ENCODE results near the gene ANP32A.

The ANP32A gene

DNA sequence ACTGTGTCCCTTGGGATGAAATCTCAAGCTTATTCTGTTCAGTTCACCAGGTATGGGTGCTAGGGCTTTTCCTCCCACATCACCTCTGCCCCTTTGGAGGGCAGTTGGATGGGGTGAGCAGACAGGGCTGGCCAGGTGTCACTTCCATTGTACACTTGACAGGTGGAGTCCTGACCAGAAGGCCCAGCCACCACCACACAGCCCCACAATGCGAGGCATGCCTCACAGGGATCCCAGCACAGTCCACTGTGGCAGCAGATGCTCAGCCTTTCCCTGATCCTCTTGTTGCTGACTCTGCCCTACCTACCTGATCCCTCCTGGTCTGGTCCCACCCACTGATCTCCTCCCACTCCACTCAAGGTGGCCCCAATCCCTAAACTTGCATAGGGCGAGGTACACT is 88.2 kb downstream of the ANP32A start:
- Histone ChIP-seq H3K4me1 (ENCODE audit: insufficient read depth, low read length) (peaks cover 19% of the 10 kb centered on the region), H3K9me3 (ENCODE audit: low read length) (no peaks in the 10 kb centered on the region), H3K27ac (ENCODE audit: low read depth, low read length) (no peak overlapping the region), H3K4me3 (ENCODE audit: low read depth in 1 of 2, low read length in 2 of 2) (no peak overlapping the region), H3K36me3 (ENCODE audit: insufficient read depth, low read length) (no peaks in the 10 kb centered on the region), H3K9ac (ENCODE audit: low read length) (no peak overlapping the region), H3K27me3 (ENCODE audit: control insufficient read depth in 1 of 2, insufficient read depth in 2 of 2, low read length in 2 of 2) (no peaks in the 10 kb centered on the region)

- H3K9ac ChIP-seq (ENCODE audit: low read length): no peak overlapping the region
Measured at GRCh38 chr15:68730976-68731897, 89.5 kb downstream of the ANP32A start.

DNA sequence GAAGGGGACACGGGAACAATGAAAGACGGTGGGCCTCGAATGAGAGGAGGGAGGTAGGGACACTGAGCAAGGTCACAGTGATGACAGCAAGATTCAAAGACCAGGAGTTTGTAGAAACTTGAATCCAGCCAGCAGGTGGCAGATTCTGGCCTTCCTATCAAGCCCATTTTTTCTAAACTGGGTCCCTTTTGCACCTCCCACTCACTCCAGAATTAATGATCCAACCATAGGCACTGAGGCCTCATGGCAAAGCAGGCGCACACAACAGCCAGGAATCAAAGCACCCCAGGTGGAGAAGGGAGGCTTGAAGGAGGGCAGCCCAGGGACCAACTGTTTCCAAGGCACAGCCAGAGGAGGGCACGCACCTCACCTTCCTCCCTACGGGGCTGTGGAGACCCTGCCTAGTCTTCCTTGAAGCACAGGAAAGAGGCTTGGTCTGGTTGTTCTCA is 90.2 kb downstream of the ANP32A start:
- no peak overlapping the region for H3K27ac ChIP-seq (ENCODE audit: low read depth, low read length)
- no peaks in the 10 kb centered on the region for H3K9me3 ChIP-seq (ENCODE audit: low read length)
- H3K9ac ChIP-seq (ENCODE audit: low read length): no peak overlapping the region
- H3K36me3 ChIP-seq (ENCODE audit: insufficient read depth, low read length): no peaks in the 10 kb centered on the region
- H3K4me3 ChIP-seq (ENCODE audit: low read depth in 1 of 2, low read length in 2 of 2): peak overlapping the region in 1 of 2 donors; percentile 30
- peaks cover 22% of the 10 kb centered on the region for H3K4me1 ChIP-seq (ENCODE audit: insufficient read depth, low read length)
- no peaks in the 10 kb centered on the region for H3K27me3 ChIP-seq (ENCODE audit: control insufficient read depth in 1 of 2, insufficient read depth in 2 of 2, low read length in 2 of 2)

More at GRCh38 chr15:68730976-68731897, 89.5 kb downstream of the ANP32A start:
- no peaks in the 10 kb centered on the region for H3K36me3 ChIP-seq (ENCODE audit: insufficient read depth, low read length)
- peaks cover 19% of the 10 kb centered on the region for H3K4me1 ChIP-seq (ENCODE audit: insufficient read depth, low read length)
- no peak overlapping the region for H3K27ac ChIP-seq (ENCODE audit: low read depth, low read length)
- no peak overlapping the region for H3K4me3 ChIP-seq (ENCODE audit: low read depth in 1 of 2, low read length in 2 of 2)
- no peaks in the 10 kb centered on the region for H3K27me3 ChIP-seq (ENCODE audit: control insufficient read depth in 1 of 2, insufficient read depth in 2 of 2, low read length in 2 of 2)
- no peaks in the 10 kb centered on the region for H3K9me3 ChIP-seq (ENCODE audit: low read length)

- Histone ChIP-seq H3K9ac (ENCODE audit: low read length) (no peak overlapping the region), H3K9me3 (ENCODE audit: low read length) (no peaks in the 10 kb centered on the region), H3K36me3 (ENCODE audit: insufficient read depth, low read length) (no peaks in the 10 kb centered on the region), H3K27me3 (ENCODE audit: control insufficient read depth in 1 of 2, insufficient read depth in 2 of 2, low read length in 2 of 2) (no peaks in the 10 kb centered on the region), H3K4me1 (ENCODE audit: insufficient read depth, low read length) (peaks cover 22% of the 10 kb centered on the region), H3K27ac (ENCODE audit: low read depth, low read length) (no peak overlapping the region), H3K4me3 (ENCODE audit: low read depth in 1 of 2, low read length in 2 of 2) (peak overlapping the region in 1 of 2 donors; percentile 30)
Measured at GRCh38 chr15:68729789-68730411, 90.8 kb downstream of the ANP32A start.
